Osteoblast (primary cell): ENCODE data around the gene HOXB5. TPM values are rescaled to one million over a fixed set of nuclear protein-coding genes. Genes with fewer than 3 reads are reported as not detected.

ENCODE experiments used
- DNase-seq: peaks from one replicate; pipeline ENCODE4 v3.0.0; 2011; ENCODE audit warnings: low spot score, mixed read lengths; ENCODE audit not compliant: insufficient read length; ENCODE audit errors: missing footprints
- H2AFZ ChIP-seq: 2 replicates; pipeline ENCODE4 v1.6.0; 2011; ENCODE audit warnings: mild to moderate bottlenecking, low read length
- H3K27ac ChIP-seq: 2 replicates; pipeline ENCODE4 v1.5.1; 2011; ENCODE audit warnings: mild to moderate bottlenecking, low read depth, low read length, moderate library complexity
- H3K27me3 ChIP-seq: 2 replicates; pipeline ENCODE4 v1.6.0; 2012; ENCODE audit warnings: mild to moderate bottlenecking, control low read depth, inconsistent platforms, low read length, moderate library complexity; ENCODE audit not compliant: insufficient read depth
- H3K36me3 ChIP-seq: 2 replicates; pipeline ENCODE4 v1.5.1; 2011; ENCODE audit warnings: mild to moderate bottlenecking, low read length, control low read depth, moderate library complexity; ENCODE audit not compliant: insufficient read depth
- H3K4me1 ChIP-seq: 2 replicates; pipeline ENCODE4 v1.5.1; 2011; ENCODE audit warnings: mild to moderate bottlenecking, low read length, control low read depth, moderate library complexity; ENCODE audit not compliant: insufficient read depth
- H3K4me2 ChIP-seq: 2 replicates; pipeline ENCODE4 v1.6.0; 2011; ENCODE audit warnings: mild to moderate bottlenecking, low read length; ENCODE audit not compliant: insufficient read depth
- H3K4me3 ChIP-seq: fragments of 200-600 bp; sonication (generic); 3 replicates; pipeline ENCODE4 v1.5.1; 2012; ENCODE audit warnings: mild to moderate bottlenecking, low read length, inconsistent platforms; ENCODE audit not compliant: insufficient read depth
- H3K79me2 ChIP-seq: 2 replicates; pipeline ENCODE4 v1.6.0; 2012; ENCODE audit warnings: mild to moderate bottlenecking, low read length, control low read depth, inconsistent platforms; ENCODE audit not compliant: insufficient read depth
- H3K9me3 ChIP-seq: 2 replicates; pipeline ENCODE4 v1.5.1; 2011; ENCODE audit warnings: low read depth, low read length, control low read depth
- H4K20me1 ChIP-seq: 2 replicates; pipeline ENCODE4 v1.6.0; 2012; ENCODE audit warnings: mild to moderate bottlenecking, low read length, control low read depth; ENCODE audit not compliant: insufficient read depth
- total RNA-seq: library from RNA; depleted of rRNA; stranded (reverse); fragments of >200 nt; gene quantifications from 2 replicates; pipeline ENCODE4 v1.2.3, GENCODE V29; 2012
- TF ChIP-seq, protein P1 (sequence below): IDR thresholded peaks from 2 replicates; pipeline ENCODE4 v1.5.1; 2011; ENCODE audit warnings: mild to moderate bottlenecking, low read depth, low read length, moderate library complexity; ENCODE audit errors: extremely low read depth

The HOXB5 gene
- total RNA-seq, 1 donor = not detected

DNA sequence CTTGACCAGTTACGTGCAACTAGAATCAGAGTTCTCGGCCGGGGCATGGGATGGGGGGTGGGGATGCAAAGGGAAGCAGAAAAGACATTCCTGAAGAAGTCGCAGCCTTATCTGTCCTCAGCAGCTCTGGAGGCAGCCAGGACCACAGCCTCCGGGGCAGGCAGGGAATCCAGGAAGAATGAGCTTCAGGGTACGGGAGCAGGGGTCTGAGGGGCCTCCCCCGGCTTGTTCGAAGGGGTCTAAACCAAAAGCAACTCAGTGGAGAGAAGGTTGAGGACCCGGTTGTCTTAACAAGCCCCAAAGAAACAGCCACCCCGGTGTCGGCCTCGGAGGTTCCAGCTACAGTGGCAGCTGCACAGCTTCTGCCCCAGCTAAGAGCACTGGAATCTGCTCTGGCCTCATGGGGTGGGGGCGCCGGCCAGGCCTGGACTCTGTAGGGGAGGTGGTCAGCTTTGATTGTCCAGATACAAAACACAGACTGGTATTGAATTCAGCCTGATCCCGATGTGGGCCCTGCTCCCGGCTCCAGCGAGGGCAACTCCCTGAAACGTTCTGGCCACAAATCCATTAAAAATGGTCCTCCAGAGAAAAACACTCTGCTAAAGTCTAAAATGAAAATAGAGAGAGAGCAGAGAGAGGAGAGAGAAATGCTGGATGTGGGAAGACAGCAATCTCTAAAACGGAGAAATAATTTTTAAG is 23.1 kb downstream of the HOXB5 start:
- Histone ChIP-seq H2AFZ (no peak overlapping the region), H3K27ac (no peak overlapping the region), H3K4me2 (no peak overlapping the region), H3K27me3 (peaks cover 100% of the 10 kb centered on the region), H3K4me1 (no peaks in the 10 kb centered on the region), H3K4me3 (no peak overlapping the region), H4K20me1 (no peaks in the 10 kb centered on the region), H3K79me2 (no peaks in the 10 kb centered on the region), H3K9me3 (no peaks in the 10 kb centered on the region), H3K36me3 (no peaks in the 10 kb centered on the region)
- TF ChIP-seq, protein P1, sequence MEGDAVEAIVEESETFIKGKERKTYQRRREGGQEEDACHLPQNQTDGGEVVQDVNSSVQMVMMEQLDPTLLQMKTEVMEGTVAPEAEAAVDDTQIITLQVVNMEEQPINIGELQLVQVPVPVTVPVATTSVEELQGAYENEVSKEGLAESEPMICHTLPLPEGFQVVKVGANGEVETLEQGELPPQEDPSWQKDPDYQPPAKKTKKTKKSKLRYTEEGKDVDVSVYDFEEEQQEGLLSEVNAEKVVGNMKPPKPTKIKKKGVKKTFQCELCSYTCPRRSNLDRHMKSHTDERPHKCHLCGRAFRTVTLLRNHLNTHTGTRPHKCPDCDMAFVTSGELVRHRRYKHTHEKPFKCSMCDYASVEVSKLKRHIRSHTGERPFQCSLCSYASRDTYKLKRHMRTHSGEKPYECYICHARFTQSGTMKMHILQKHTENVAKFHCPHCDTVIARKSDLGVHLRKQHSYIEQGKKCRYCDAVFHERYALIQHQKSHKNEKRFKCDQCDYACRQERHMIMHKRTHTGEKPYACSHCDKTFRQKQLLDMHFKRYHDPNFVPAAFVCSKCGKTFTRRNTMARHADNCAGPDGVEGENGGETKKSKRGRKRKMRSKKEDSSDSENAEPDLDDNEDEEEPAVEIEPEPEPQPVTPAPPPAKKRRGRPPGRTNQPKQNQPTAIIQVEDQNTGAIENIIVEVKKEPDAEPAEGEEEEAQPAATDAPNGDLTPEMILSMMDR = no peak
- DNase-seq = no peak

DNA sequence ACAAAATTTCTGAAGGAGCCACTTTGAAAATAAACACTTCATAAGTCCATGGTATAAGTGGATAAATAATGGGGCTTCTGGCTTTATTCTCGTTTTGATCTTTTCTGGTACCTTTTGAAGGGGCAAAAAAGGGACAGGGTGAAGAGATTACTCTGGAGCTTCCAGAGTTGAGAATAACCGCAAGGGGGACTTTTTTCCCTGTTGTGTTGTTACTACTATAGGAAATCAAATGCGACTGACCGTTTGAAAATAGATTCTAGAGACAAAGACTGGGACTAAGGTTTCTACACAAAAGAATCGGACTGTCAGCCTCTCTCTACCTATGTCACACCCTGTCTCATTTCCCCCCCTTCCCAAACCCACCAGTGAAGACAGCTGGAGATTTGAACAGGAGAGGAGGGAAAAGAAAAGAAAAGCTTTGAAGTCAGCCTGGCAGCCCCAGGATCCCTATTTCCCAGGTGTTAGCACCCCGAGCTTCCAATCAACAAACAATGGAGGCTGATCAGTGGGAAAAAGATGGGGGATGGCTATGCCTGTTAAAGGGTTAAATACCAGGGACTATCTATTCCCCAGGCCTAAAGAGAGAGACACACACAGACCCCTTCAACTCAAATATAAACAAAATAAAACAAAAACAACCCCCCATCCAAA is 23.8 kb downstream of the HOXB5 start:
- Histone ChIP-seq H3K4me3 (no peak overlapping the region), H2AFZ (no peak overlapping the region), H3K4me2 (no peak overlapping the region), H3K27me3 (peaks cover 100% of the 10 kb centered on the region), H3K9me3 (no peaks in the 10 kb centered on the region), H3K27ac (no peak overlapping the region), H3K79me2 (no peaks in the 10 kb centered on the region), H3K36me3 (no peaks in the 10 kb centered on the region), H4K20me1 (no peaks in the 10 kb centered on the region), H3K4me1 (no peaks in the 10 kb centered on the region)
- TF ChIP-seq, protein P1 = no peak
- DNase-seq = no peak

DNA sequence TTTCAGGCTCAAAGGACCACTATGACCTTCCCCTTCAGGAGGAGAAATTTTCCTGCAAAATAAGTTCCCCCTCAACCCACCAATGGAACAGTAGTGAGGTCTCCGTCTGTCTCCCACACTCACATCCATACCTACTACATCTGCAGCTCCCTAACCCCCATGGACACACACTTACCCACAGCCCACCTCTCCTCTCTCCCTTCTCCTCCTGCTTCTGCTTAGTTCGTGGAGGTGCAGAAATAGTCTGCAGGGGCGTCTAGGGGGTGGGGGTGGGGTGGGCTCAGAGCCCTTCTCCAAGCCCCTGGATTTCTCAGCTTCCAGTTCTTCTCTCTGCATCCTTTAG is 24.4 kb downstream of the HOXB5 start:
- Histone ChIP-seq H3K36me3 (no peaks in the 10 kb centered on the region), H4K20me1 (no peaks in the 10 kb centered on the region), H3K79me2 (no peaks in the 10 kb centered on the region), H3K4me2 (no peak overlapping the region), H3K4me1 (no peaks in the 10 kb centered on the region), H3K9me3 (no peaks in the 10 kb centered on the region), H3K4me3 (no peak overlapping the region), H3K27me3 (peaks cover 98% of the 10 kb centered on the region), H3K27ac (no peak overlapping the region), H2AFZ (no peak overlapping the region)
- TF ChIP-seq, protein P1 = no peak
- no peak for DNase-seq

DNA sequence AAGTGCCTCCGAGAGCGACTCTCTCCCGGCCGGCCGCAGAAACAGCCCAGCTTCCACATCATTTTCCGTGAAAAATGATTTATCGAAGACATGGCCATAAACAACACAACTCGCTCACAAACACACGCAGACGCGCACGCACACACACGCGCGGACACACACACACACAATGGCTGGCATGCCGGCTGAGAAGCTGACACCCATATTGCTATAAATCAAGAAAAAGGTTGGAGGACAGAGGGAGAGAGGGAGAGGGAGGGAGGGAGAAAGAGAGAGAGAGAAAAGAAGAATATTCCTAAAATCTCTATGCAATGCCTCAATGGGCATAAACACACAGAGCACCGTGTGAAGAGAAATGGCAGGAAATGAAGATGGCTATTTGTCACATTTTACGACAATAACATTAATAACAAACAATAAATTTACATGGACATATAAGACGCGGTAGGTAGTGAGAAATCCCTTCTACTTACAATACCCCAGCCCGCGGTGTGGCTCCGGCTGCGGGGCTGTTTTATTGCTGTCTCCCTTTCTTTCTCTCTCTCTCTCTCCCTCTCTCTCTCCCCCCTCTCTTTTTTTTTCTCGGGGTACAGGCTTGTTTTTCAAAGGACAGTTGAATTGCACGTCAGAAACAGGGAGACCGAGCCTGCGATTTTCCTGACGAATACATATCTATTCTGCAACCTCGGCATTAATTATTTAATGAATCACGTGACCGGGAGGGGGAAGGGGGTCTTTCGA is 24.9 kb downstream of the HOXB5 start:
- Histone ChIP-seq H3K4me2 (no peak overlapping the region), H3K36me3 (no peaks in the 10 kb centered on the region), H3K9me3 (no peaks in the 10 kb centered on the region), H4K20me1 (no peaks in the 10 kb centered on the region), H3K27ac (no peak overlapping the region), H3K79me2 (no peaks in the 10 kb centered on the region), H3K27me3 (peaks cover 96% of the 10 kb centered on the region), H3K4me3 (no peak overlapping the region), H3K4me1 (no peaks in the 10 kb centered on the region), H2AFZ (no peak overlapping the region)
- TF ChIP-seq, protein P1 = no peak
- no peak for DNase-seq
